ENCODE results near the gene ZBTB7B.

- TF ChIP-seq, protein P1, sequence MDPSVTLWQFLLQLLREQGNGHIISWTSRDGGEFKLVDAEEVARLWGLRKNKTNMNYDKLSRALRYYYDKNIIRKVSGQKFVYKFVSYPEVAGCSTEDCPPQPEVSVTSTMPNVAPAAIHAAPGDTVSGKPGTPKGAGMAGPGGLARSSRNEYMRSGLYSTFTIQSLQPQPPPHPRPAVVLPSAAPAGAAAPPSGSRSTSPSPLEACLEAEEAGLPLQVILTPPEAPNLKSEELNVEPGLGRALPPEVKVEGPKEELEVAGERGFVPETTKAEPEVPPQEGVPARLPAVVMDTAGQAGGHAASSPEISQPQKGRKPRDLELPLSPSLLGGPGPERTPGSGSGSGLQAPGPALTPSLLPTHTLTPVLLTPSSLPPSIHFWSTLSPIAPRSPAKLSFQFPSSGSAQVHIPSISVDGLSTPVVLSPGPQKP (IDR thresholded peaks at IDR 0.05; ENCODE audit: low read depth, low read length) = no peak
- no peak for TF ChIP-seq CTCF (IDR thresholded peaks at IDR 0.05)
- no peak for TF ChIP-seq CHD4 (IDR thresholded peaks at IDR 0.05; ENCODE audit: borderline replicate concordance)
- TF ChIP-seq JUN (IDR thresholded peaks at IDR 0.05) = no peak
- no peak for TF ChIP-seq TP53 (CRISPR knock-in tag; IDR thresholded peaks at IDR 0.05)
- TF ChIP-seq EP300 (IDR thresholded peaks at IDR 0.05) = no peak
- no peak for TF ChIP-seq POLR2AphosphoS2 (conservative IDR thresholded peaks at IDR 0.05; ENCODE audit: low read length)
- TF ChIP-seq KDM5A (IDR thresholded peaks at IDR 0.05) = no peak
- TF ChIP-seq POLR2A (IDR thresholded peaks at IDR 0.05; ENCODE audit: low read length) = no peak
- no peak for TF ChIP-seq ZSCAN20 (CRISPR knock-in tag; IDR thresholded peaks at IDR 0.05)
Observed at GRCh38 chr1:155014709-155015508, 12.3 kb downstream of the ZBTB7B start.

Data from A549 (cell line).